ENCODE results near the gene SHFL.

Gene SHFL

DNA sequence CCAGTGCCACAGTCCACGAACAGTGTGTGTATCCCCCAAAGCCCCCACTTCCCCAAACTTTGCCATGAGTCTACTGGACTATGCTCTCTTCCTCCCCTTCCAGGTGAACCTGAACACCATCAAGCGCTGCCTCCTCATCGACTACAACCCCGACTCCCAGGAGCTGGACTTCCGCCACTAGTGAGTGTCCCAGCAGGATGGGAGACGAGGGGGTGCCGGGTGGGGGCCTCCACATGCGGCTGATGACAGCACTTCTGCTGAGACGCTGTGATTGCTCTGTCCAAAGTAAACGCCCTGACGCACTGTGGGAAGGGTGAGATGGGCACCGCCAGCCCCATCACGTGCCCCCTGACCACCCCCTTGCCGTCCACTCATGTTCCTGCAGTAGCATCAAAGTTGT lies 23.4 kb downstream of the SHFL start:
- H3K36me3 ChIP-seq (ENCODE audit: control insufficient read depth, insufficient read depth, low read length) = peaks cover 33% of the 10 kb centered on the region

DNA sequence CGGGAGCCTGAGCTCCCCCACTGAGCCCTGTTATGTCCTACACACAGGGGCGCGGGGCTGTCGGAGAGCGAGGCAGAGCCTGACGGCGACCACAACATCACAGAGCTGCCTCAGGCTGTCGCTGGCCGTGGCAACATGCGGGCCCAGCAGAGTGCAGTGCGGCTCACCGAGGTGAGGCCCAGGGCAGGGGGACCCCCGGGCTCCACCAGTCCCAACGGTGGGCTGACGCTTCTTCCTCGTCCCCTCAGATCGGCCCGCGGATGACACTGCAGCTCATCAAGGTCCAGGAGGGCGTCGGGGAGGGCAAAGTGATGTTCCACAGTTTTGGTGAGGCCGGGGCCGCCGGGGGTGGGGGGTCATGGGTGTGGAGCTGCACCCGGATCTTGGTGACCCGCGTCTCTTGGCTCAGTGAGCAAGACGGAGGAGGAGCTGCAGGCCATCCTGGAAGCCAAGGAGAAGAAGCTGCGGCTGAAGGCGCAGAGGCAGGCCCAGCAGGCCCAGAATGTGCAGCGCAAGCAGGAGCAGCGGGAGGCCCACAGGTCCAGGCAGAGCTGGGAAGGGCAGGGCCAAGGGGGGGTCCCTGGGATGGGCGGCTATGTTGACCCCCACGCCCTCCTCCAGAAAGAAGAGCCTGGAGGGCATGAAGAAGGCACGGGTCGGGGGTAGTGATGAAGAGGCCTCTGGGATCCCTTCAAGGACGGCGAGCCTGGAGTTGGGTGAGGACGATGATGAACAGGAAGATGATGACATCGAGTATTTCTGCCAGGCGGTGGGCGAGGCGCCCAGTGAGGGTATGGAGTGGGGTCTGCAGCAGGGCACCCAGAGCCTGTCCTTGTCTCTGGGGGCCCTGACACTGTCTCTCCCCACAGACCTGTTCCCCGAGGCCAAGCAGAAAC lies 24.2 kb downstream of the SHFL start:
- Histone ChIP-seq H3K27me3 (ENCODE audit: control insufficient read depth, insufficient read depth, low read length) (no peaks in the 10 kb centered on the region), H3K4me1 (ENCODE audit: control insufficient read depth, insufficient read depth, low read length) (no peaks in the 10 kb centered on the region; the same call in 1 of the 2 replicates), H3K36me3 (ENCODE audit: control insufficient read depth, insufficient read depth, low read length) (peaks cover 35% of the 10 kb centered on the region), H3K9me3 (ENCODE audit: control insufficient read depth, insufficient read depth, low read length) (no peaks in the 10 kb centered on the region), H3K4me3 (ENCODE audit: low read length) (no peak overlapping the region), H3K27ac (ENCODE audit: low read length) (no peak overlapping the region)
- no CpG with 5 or more reads among the region's 44 CpGs for WGBS (ENCODE audit: insufficient coverage, insufficient read length)
- no peak for DNase-seq (ENCODE audit: low read depth, low spot score)

More for the DNA sequence above, 23.4 kb downstream of the SHFL start:
- no peaks in the 10 kb centered on the region for H3K9me3 ChIP-seq (ENCODE audit: control insufficient read depth, insufficient read depth, low read length)
- no peaks in the 10 kb centered on the region for H3K4me1 ChIP-seq (ENCODE audit: control insufficient read depth, insufficient read depth, low read length)
- no CpG with 5 or more reads among the region's 14 CpGs for WGBS (ENCODE audit: insufficient coverage, insufficient read length)
- DNase-seq (ENCODE audit: low read depth, low spot score) = no peak
- no peaks in the 10 kb centered on the region for H3K27me3 ChIP-seq (ENCODE audit: control insufficient read depth, insufficient read depth, low read length)
- no peak overlapping the region for H3K27ac ChIP-seq (ENCODE audit: low read length)
- H3K4me3 ChIP-seq (ENCODE audit: low read length) = no peak overlapping the region

DNA sequence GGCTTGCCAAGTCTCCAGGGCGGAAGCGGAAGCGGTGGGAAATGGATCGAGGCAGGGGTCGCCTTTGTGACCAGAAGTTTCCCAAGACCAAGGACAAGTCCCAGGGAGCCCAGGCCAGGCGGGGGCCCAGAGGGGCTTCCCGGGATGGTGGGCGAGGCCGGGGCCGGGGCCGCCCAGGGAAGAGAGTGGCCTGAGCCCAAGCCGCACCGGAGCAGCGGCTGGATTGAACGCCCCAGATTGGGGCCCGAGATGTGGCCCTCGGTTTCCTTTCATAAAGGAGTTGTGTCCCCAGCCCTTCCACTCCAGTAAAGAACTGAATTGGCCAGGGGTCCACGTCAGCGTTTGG lies 24.8 kb downstream of the SHFL start:
- Histone ChIP-seq H3K9me3 (ENCODE audit: control insufficient read depth, insufficient read depth, low read length) (no peaks in the 10 kb centered on the region), H3K27ac (ENCODE audit: low read length) (no peak overlapping the region), H3K4me3 (ENCODE audit: low read length) (no peak overlapping the region), H3K27me3 (ENCODE audit: control insufficient read depth, insufficient read depth, low read length) (no peaks in the 10 kb centered on the region), H3K4me1 (ENCODE audit: control insufficient read depth, insufficient read depth, low read length) (no peaks in the 10 kb centered on the region; the same call in 1 of the 2 replicates), H3K36me3 (ENCODE audit: control insufficient read depth, insufficient read depth, low read length) (peaks cover 42% of the 10 kb centered on the region)
- no peak for DNase-seq (ENCODE audit: low read depth, low spot score)
- no CpG with 5 or more reads among the region's 19 CpGs for WGBS (ENCODE audit: insufficient coverage, insufficient read length)

DNA sequence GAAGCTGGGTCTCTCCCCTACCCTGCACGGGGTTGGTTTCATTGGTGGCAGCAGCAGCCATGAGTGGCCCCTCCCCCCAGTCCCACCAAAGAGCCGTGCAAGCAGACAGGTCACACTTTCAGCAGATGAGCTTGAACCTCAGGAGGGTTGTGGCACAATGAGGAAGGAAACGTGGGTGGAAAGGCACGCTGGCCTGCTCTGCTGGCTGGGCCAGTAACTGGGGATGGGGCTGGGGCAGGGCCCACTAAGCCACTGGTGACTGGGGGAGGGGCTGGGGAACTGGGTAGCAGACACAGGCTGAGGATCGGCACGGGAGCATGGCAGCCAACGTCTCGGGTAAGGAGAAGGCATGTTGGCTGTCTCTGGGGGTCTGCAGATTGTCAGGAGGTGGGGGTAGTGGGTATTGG lies 25.3 kb downstream of the SHFL start, which contains the start of gene P2RY11:
Gene P2RY11, plus strand, starts transcription at position 289 of the 407 bp plus-strand sequence. Its CDS starts 29 bp downstream, at position 318.
- Histone ChIP-seq H3K27ac (ENCODE audit: low read length) (no peak within 1 kb of the TSS), H3K4me3 (ENCODE audit: low read length) (no peak within 1 kb of the TSS), H3K4me1 (ENCODE audit: control insufficient read depth, insufficient read depth, low read length) (no peaks in the 10 kb centered on the region; the same call in 1 of the 2 replicates), H3K27me3 (ENCODE audit: control insufficient read depth, insufficient read depth, low read length) (no peaks in the 10 kb centered on the region), H3K9me3 (ENCODE audit: control insufficient read depth, insufficient read depth, low read length) (no peaks in the 10 kb centered on the region), H3K36me3 (ENCODE audit: control insufficient read depth, insufficient read depth, low read length) (peaks cover 46% of the 10 kb centered on the region)
- no peak for DNase-seq (ENCODE audit: low read depth, low spot score)
- no CpG with 5 or more reads among the region's 8 CpGs for WGBS (ENCODE audit: insufficient coverage, insufficient read length)

- no peak overlapping the region for H3K27ac ChIP-seq (ENCODE audit: low read length)
- H3K27me3 ChIP-seq (ENCODE audit: control insufficient read depth, insufficient read depth, low read length) = no peaks in the 10 kb centered on the region
- no peaks in the 10 kb centered on the region for H3K9me3 ChIP-seq (ENCODE audit: control insufficient read depth, insufficient read depth, low read length)
- no peaks in the 10 kb centered on the region; the same call in 1 of the 2 replicates for H3K4me1 ChIP-seq (ENCODE audit: control insufficient read depth, insufficient read depth, low read length)
- peaks cover 53% of the 10 kb centered on the region for H3K36me3 ChIP-seq (ENCODE audit: control insufficient read depth, insufficient read depth, low read length)
- no CpG with 5 or more reads among the region's 23 CpGs for WGBS (ENCODE audit: insufficient coverage, insufficient read length)
- H3K4me3 ChIP-seq (ENCODE audit: low read length) = no peak overlapping the region
- DNase-seq (ENCODE audit: low read depth, low spot score) = no peak
Measured at GRCh38 chr19:10112037-10112761, 26.1 kb downstream of the SHFL start.

- no peaks in the 10 kb centered on the region for H3K9me3 ChIP-seq (ENCODE audit: control insufficient read depth, insufficient read depth, low read length)
- no peak overlapping the region for H3K27ac ChIP-seq (ENCODE audit: low read length)
- DNase-seq (ENCODE audit: low read depth, low spot score) = peak; percentile 60
- no CpG with 5 or more reads among the region's 25 CpGs for WGBS (ENCODE audit: insufficient coverage, insufficient read length)
- H3K36me3 ChIP-seq (ENCODE audit: control insufficient read depth, insufficient read depth, low read length) = peaks cover 53% of the 10 kb centered on the region
- no peaks in the 10 kb centered on the region; the same call in 1 of the 2 replicates for H3K4me1 ChIP-seq (ENCODE audit: control insufficient read depth, insufficient read depth, low read length)
- H3K27me3 ChIP-seq (ENCODE audit: control insufficient read depth, insufficient read depth, low read length) = no peaks in the 10 kb centered on the region
- H3K4me3 ChIP-seq (ENCODE audit: low read length) = no peak overlapping the region
Measured at GRCh38 chr19:10112895-10113591, 26.9 kb downstream of the SHFL start.

DNA sequence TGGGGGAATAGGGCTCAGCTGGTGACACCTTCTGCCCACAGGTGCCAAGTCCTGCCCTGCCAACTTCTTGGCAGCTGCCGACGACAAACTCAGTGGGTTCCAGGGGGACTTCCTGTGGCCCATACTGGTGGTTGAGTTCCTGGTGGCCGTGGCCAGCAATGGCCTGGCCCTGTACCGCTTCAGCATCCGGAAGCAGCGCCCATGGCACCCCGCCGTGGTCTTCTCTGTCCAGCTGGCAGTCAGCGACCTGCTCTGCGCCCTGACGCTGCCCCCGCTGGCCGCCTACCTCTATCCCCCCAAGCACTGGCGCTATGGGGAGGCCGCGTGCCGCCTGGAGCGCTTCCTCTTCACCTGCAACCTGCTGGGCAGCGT lies 27.5 kb downstream of the SHFL start:
- no peak for DNase-seq (ENCODE audit: low read depth, low spot score)
- H3K27ac ChIP-seq (ENCODE audit: low read length) = no peak overlapping the region
- H3K4me3 ChIP-seq (ENCODE audit: low read length) = no peak overlapping the region
- peaks cover 48% of the 10 kb centered on the region for H3K36me3 ChIP-seq (ENCODE audit: control insufficient read depth, insufficient read depth, low read length)
- no peaks in the 10 kb centered on the region for H3K9me3 ChIP-seq (ENCODE audit: control insufficient read depth, insufficient read depth, low read length)
- no CpG with 5 or more reads among the region's 19 CpGs for WGBS (ENCODE audit: insufficient coverage, insufficient read length)
- H3K27me3 ChIP-seq (ENCODE audit: control insufficient read depth, insufficient read depth, low read length) = no peaks in the 10 kb centered on the region
- H3K4me1 ChIP-seq (ENCODE audit: control insufficient read depth, insufficient read depth, low read length) = no peaks in the 10 kb centered on the region; the same call in 1 of the 2 replicates

GRCh38 chr19:10113964-10114650 lies 28.0 kb downstream of the SHFL start:
- no peak overlapping the region for H3K4me3 ChIP-seq (ENCODE audit: low read length)
- H3K9me3 ChIP-seq (ENCODE audit: control insufficient read depth, insufficient read depth, low read length) = no peaks in the 10 kb centered on the region
- H3K36me3 ChIP-seq (ENCODE audit: control insufficient read depth, insufficient read depth, low read length) = peaks cover 47% of the 10 kb centered on the region
- no peaks in the 10 kb centered on the region for H3K27me3 ChIP-seq (ENCODE audit: control insufficient read depth, insufficient read depth, low read length)
- no peak for DNase-seq (ENCODE audit: low read depth, low spot score)
- no peak overlapping the region for H3K27ac ChIP-seq (ENCODE audit: low read length)
- H3K4me1 ChIP-seq (ENCODE audit: control insufficient read depth, insufficient read depth, low read length) = peaks cover 3% of the 10 kb centered on the region; the same call in 1 of the 2 replicates
- no CpG with 5 or more reads among the region's 43 CpGs for WGBS (ENCODE audit: insufficient coverage, insufficient read length)

- peaks cover 40% of the 10 kb centered on the region for H3K36me3 ChIP-seq (ENCODE audit: control insufficient read depth, insufficient read depth, low read length)
- H3K4me3 ChIP-seq (ENCODE audit: low read length) = no peak overlapping the region
- no peaks in the 10 kb centered on the region for H3K27me3 ChIP-seq (ENCODE audit: control insufficient read depth, insufficient read depth, low read length)
- H3K4me1 ChIP-seq (ENCODE audit: control insufficient read depth, insufficient read depth, low read length) = peaks cover 3% of the 10 kb centered on the region; the same call in 1 of the 2 replicates
- WGBS (ENCODE audit: insufficient coverage, insufficient read length) = no CpG with 5 or more reads among the region's 26 CpGs
- H3K27ac ChIP-seq (ENCODE audit: low read length) = no peak overlapping the region
- H3K9me3 ChIP-seq (ENCODE audit: control insufficient read depth, insufficient read depth, low read length) = no peaks in the 10 kb centered on the region
- no peak for DNase-seq (ENCODE audit: low read depth, low spot score)
Measured at GRCh38 chr19:10114651-10115391, 28.7 kb downstream of the SHFL start.
